Measurements from ENCODE around the gene TGM5.
A peak's percentile ranks its signal among the peaks of the same experiment; 100 is the strongest.

TGM5 gene

DNA sequence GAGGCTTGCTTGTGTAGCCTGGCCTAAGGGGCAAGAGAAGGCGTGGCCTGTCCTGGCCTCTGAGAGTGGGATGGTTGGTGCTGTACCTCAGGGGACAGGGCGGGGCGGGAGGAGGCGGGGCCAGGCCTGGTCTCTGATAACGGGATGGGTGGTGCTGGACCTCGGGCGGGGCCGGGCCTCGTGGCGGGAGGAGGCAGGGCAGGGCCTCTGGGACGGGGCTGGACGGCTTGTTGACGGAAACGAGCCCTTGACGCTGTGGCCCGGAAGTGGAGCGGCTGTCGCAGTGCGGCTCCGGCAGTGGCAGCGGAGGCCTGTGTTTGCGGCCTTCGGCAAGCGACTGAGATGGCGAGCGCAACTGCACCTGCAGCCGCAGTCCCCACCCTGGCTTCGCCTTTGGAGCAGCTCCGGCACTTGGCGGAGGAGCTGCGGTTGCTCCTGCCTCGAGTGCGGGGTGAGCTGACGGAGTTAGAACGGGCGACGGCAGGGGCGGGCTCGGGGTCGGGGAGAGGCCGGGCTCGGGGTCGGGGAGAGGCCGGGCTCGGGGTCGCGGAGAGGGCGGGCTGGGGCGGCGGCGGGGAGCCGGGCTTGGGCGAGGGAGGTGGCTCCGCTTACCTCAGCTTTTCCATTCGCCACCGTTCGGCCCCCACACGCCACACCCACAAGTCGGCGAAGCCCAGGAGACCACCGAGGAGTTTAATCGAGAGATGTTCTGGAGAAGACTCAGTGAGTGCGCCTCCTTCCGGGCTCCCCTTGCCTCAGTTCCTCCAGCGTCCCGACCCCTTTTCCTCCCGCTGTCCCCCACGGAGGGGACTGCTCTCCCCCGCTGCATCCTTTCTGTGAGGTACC, 81.3 kb downstream of the TGM5 start, which contains the start of gene CCNDBP1:
CCNDBP1 (plus strand) TSS at position 247 of the 846 bp plus-strand sequence; CDS start at position 343, 96 bp downstream.
- peak; percentile 33 to 54 (median 46) for TF ChIP-seq CTCF (IDR thresholded peaks at IDR 0.05; ENCODE audit: unreplicated experiment in 3 of 3)
- Mint-ChIP-seq H3K4me3 (peak within 1 kb of the TSS; percentile 89 to 96 (median 92)), H3K27ac (peak within 1 kb of the TSS; percentile 21 to 89 (median 88)), H3K9me3 (no peaks in the 10 kb centered on the region), H3K27me3 (ENCODE audit: low read depth) (no peaks in the 10 kb centered on the region), H3K36me3 (ENCODE audit: low read depth) (peaks cover 4% of the 10 kb centered on the region), H3K4me1 (peaks cover 10% of the 10 kb centered on the region)

- TF ChIP-seq CTCF (IDR thresholded peaks at IDR 0.05; ENCODE audit: unreplicated experiment in 3 of 3): no peak
- H3K36me3 Mint-ChIP-seq (ENCODE audit: low read depth): peaks cover 3% of the 10 kb centered on the region
- no peaks in the 10 kb centered on the region for H3K9me3 Mint-ChIP-seq
- peaks cover 10% of the 10 kb centered on the region for H3K4me1 Mint-ChIP-seq
- peak overlapping the region; percentile 89 to 96 (median 92) for H3K4me3 Mint-ChIP-seq
- no peaks in the 10 kb centered on the region for H3K27me3 Mint-ChIP-seq (ENCODE audit: low read depth)
- peak overlapping the region; percentile 21 to 89 (median 88) for H3K27ac Mint-ChIP-seq
These were observed 82.2 kb downstream of the TGM5 start for GRCh38 chr15:43184407-43185124.

DNA sequence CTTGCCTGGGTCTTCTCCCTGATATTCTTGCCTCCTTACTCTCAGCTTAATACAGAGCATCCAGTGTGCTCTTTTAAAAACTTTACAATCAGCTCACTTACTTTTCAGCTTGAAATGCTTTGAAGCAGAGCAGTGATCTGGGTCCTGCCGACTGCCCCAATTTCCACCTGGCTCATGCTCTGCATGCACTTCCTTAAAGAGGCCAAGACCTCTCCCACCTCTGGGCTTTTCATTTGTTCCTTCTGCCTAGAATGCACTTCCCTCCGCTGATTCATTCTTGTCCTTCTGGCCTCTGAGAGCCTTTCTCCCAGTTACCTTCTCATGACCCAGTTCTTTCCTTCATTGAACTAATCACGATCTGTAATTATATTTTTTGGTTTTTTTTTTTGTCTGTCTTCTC, 83.5 kb downstream of the TGM5 start:
- Mint-ChIP-seq H3K27me3 (ENCODE audit: low read depth) (no peaks in the 10 kb centered on the region), H3K4me3 (no peak overlapping the region), H3K36me3 (ENCODE audit: low read depth) (peaks cover 4% of the 10 kb centered on the region), H3K9me3 (no peaks in the 10 kb centered on the region), H3K27ac (no peak overlapping the region), H3K4me1 (peaks cover 10% of the 10 kb centered on the region)
- no peak for TF ChIP-seq CTCF (IDR thresholded peaks at IDR 0.05; ENCODE audit: unreplicated experiment in 3 of 3)
